IPS-11a (cell line): ENCODE measurements around the gene LARP4B.
"Not testable (repeated sequence)": the region's sequence is repeated elsewhere in the genome, so short reads cannot be mapped to it uniquely, and the experiment has no call there.

Experiments
- H3K4me3 ChIP-seq: one replicate; pipeline ENCODE4 v1.5.1; 2013; ENCODE audit warnings: low read depth, low read length, control low read depth

The LARP4B gene

GRCh38 chr10:774661-775244 lies 156.8 kb downstream of the LARP4B start:
- H3K4me3 ChIP-seq, result no peak overlapping the region

- H3K4me3 ChIP-seq, result no peak overlapping the region
Measured at GRCh38 chr10:774223-774622, 157.3 kb downstream of the LARP4B start.

- H3K4me3 ChIP-seq, result no peak overlapping the region
Measured at GRCh38 chr10:773562-774161, 157.8 kb downstream of the LARP4B start.

- H3K4me3 ChIP-seq, result no peak overlapping the region
Measured at GRCh38 chr10:772227-772637, 159.3 kb downstream of the LARP4B start.

- H3K4me3 ChIP-seq, result no peak overlapping the region
Measured at GRCh38 chr10:771647-772046, 159.9 kb downstream of the LARP4B start.

GRCh38 chr10:770975-771374 lies 160.5 kb downstream of the LARP4B start:
- H3K4me3 ChIP-seq, result no peak overlapping the region

- H3K4me3 ChIP-seq, result not testable (repeated sequence)
Measured at GRCh38 chr10:770048-770712, 161.3 kb downstream of the LARP4B start.

- no peak overlapping the region for H3K4me3 ChIP-seq
Measured at GRCh38 chr10:767794-768193, 163.7 kb downstream of the LARP4B start.

- H3K4me3 ChIP-seq, result no peak overlapping the region
Measured at GRCh38 chr10:767211-767610, 164.3 kb downstream of the LARP4B start.

- H3K4me3 ChIP-seq, result no peak overlapping the region
Measured at GRCh38 chr10:761376-761775, 170.1 kb downstream of the LARP4B start.

GRCh38 chr10:760622-761021 lies 170.9 kb downstream of the LARP4B start:
- H3K4me3 ChIP-seq, result no peak overlapping the region

GRCh38 chr10:759898-760477 lies 171.5 kb downstream of the LARP4B start:
- no peak overlapping the region for H3K4me3 ChIP-seq
